Renal cortical epithelial cell (primary cell): ENCODE results near the gene STX8. TPM values are rescaled to one million over a fixed set of nuclear protein-coding genes. Genes with fewer than 3 reads are reported as not detected.

ENCODE experiments used
- DNase-seq: peaks from one replicate; pipeline ENCODE4 v3.0.0-alpha.2; 2011; ENCODE audit warnings: low read depth
- total RNA-seq: library from RNA; depleted of rRNA; stranded (reverse); fragments of >200 nt; gene quantifications from 2 replicates; pipeline ENCODE4 v1.2.3, GENCODE V29; 2014

STX8 gene
- total RNA-seq, 1 donor from 2014 or later = 76.6 TPM

DNA sequence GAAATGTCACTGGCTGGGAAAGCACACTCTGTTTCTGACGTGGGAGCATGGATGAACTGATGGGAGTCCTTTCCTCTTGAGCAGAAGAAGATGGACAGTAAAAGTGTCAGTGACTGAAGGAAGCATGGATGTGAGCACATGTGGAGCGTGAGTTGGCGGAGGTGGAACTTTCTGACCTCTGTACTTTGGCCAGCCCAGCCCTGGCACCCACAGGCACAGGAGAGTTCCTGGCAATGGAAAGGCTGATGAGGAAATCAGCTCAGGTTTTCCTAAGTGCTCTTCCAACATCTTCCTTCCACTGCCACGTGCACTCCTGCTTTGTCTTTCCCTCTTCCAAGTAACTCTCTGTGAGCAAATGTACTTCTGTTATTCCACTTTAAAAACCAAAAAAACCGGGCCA, 277.5 kb downstream of the STX8 start:
- no peak for DNase-seq

DNA sequence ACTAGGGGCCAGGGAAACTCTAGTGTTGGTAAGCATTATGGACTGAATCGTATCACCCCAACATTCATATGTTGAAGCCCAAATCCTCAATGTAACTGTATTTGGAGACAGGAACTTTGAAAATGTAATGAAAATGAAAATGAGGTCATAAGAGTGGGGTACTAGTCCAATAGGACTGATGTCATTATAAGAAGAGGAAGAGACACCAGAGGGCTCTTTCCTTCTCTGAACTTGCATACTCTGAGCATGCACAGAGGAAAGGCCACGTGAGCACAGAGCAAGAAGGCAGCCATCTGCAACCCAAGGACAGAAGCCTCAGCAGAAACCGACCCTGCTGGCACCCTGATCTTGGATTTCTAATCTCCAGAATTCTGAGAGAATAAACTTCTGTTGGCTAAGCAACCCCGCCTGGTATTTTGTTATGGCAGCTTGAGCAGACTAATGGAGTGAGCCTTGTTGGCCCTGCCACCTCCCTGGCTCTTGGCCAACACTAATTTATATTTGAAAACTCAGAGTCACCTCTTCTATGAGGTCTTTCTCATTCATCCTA, 280.9 kb downstream of the STX8 start:
- no peak for DNase-seq

DNA sequence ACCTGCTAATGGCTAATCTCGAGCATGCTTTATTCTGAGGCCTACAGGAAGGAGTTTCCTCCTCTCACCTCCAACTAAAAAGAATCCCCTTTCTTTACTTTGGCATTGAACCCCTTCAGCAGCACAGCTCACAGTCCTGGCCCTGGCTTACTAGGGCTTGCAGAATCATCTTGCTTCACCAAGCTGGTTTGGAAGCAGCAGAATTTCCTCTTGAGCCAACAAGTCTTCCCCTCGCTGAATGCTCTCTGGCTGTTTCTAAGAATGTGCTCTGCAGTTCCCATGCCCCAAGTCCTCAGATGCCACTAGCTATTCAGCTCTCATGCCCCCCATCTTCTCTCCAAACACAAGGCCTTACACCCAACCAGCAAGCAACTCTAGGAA, 283.1 kb downstream of the STX8 start:
- DNase-seq = no peak

GRCh38 chr17:9291912-9292560, 283.6 kb downstream of the STX8 start:
- DNase-seq = no peak

GRCh38 chr17:9290226-9290613, 285.4 kb downstream of the STX8 start:
- DNase-seq = no peak

DNA sequence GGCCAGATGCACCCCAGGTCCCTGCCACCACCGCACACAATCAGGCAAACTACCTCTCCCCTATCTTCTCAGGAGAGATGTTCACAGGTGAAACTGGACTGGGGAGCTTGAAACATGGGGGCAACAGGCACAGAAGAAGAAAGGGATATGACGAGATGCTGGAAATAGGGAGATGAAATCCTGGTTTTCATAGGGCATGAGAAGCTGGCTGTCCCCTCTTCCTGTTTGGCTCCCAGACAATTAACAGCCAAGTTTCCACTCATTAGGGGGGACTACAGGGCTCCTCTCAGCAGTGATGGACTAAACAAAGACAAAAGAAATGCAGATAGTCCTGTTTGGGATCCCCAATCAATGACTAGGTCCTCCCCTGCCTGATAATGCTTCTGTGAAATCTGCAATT, 288.3 kb downstream of the STX8 start:
- no peak for DNase-seq

GRCh38 chr17:9286434-9286833, 289.2 kb downstream of the STX8 start:
- DNase-seq = no peak

DNA sequence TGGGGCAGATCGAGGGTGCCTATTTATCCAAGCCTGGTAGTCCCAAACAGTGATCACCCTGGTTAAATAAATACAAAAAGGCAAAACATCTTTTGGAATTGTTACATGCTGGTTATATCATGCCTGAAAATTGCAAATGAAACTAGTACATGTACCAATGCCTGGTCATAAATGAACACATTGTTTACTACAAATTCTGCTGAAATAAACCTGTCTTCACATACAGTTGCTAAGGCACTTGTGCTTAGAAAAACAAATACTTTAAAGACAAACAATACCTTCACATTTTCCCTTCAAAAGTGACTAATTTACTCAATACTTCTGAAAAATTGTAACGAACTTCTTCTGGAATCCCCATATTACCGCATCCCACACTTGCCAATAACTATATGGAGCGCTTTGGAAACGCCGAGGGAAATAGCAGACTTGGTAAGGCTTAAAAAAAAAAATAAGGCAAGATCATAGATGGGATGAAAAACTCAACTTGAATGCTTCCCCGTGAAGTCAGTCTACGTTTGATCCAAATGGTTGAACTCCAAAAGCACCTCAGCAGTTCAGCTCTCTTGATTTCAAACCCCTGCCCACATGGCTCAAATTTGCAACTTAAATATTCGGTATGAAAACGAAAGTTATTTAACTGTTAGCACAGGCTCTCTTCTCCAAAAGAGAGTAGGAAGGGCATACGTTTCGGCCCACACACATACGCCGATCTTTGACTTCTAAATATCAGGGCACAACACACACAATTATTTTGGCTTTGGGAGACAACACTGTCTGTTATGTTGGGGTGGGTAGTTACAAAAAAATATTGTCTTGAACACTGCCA, 289.8 kb downstream of the STX8 start:
- no peak for DNase-seq

DNA sequence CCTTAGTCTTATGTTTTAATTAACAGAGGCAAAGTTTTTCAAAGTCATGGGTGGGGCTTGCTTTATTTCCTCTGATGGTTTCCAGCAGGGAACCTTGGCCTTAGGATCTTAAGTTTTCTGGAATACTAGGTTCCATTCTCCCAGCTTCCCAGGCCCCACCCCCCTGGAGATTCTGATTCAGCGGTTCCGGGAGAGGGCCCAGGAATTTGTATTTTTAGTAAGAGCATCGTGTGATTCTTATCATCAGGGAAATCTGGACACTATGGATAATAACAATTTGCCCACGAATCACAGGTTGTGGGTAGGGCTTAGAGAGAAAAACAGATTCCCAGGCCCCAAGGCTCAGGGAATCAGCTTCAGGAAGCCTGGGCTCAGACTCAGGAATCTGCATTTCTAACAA, 290.7 kb downstream of the STX8 start:
- DNase-seq = no peak

GRCh38 chr17:9283909-9284308, 291.7 kb downstream of the STX8 start:
- DNase-seq = no peak

DNA sequence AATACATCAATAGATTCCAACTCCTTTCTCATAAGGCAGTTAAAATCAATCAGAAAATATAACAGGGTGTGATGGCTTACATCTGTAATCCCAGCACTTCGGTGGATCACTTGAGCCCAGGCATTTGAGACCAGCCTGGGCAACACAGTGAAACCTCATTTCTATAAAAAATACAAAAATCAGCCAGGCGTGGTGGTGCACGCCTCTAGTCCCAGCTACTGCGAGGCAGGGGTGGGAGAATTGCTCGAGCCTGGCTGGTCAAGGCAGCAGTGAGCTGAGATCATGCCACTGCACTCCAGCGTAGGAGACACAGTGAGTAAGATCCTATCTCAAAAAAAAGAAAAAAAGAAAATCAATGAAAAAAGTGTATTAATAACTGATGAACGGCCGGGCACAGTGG, 295.7 kb downstream of the STX8 start:
- DNase-seq = no peak

GRCh38 chr17:9274973-9275372, 300.6 kb downstream of the STX8 start:
- no peak for DNase-seq

GRCh38 chr17:9273428-9274391, 301.9 kb downstream of the STX8 start:
- no peak for DNase-seq

DNA sequence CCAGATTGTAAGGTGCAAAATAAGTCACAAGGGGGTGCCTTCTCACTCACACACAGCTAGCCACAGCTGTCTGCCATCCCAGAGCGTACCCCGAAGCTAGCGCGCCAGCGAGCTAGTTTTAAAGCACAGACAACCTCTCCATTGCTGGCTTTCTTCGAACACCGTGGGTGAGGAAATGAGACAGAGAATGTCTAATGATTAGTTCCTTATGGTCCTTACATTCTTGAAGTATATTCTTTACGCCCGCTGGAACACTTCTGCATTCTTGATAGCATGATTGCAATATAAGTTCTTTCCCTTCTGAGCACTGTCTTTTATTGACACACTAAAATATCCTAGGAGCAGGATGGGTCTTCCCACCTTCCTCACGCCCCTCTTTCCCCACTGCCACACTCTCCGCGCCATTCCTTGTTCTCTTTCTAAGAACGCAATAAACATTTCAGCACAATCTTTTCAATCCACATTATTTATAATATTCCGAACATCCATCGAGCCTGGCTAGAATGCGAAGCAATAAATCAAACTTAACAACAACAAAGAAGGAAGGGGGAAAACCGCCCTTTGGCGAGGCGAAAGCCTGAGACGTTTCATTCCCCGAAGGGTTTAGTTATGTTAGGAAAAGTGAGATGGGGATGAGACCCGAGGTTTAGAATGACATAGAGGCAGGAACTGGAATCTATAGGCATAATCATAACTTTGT, 303.0 kb downstream of the STX8 start:
- no peak for DNase-seq

GRCh38 chr17:9271989-9272388, 303.6 kb downstream of the STX8 start:
- no peak for DNase-seq

- DNase-seq = no peak
These were observed 304.7 kb downstream of the STX8 start for GRCh38 chr17:9270921-9271320.

GRCh38 chr17:9269350-9270035, 306.1 kb downstream of the STX8 start:
- no peak for DNase-seq

DNA sequence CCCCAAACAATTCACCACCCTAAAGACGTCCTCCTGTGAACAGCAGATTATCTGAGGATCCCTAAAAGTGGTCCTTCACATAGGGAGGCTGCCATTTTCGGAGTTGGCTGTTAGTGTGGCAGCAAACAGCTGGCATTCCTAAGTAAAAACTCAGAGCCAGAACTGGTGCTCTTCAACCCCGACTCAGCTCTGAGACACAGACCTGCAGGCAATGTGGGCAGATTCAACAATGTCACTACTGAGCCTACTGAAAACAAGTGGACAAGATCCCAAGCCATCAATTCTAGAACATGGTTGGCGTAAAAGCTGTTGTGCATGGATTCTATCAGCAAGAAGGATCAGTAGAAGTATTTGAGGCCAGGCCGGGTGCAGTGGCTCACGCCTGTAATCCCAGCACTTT, 307.1 kb downstream of the STX8 start:
- no peak for DNase-seq

GRCh38 chr17:9266697-9267117, 308.9 kb downstream of the STX8 start:
- DNase-seq = no peak

DNA sequence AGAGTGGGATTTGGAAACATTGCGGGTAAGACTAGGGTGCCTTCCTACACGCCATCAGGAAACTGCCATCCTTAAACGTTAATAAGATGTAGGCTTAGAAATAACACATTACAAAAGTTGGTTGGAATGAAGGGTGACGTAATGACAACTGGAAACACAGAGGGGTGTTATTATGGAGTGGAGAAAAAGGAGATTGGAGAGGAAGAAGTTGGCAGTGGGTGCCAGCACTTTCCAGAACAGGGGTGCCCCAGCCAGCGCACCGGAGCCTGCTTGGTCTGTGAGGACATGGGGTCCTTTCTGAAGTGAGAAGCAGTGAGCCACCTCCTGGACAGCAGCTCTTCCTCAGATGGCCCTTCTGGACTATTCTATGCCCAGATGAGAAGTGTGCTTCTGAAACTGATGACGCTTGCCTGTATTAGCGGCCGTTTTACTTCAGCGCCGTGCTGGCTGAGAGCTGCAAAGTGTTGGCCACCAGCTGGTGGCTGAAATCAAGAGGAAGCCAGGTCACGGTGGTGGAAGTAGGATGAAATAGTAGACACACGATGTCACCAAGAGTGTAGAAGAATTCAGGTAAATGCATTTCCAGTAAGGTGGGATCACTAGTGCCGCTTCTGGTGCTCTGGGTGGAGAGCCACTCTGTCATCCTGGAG, 309.5 kb downstream of the STX8 start:
- no peak for DNase-seq
